ENCODE measurements around the gene NR3C1.
A peak's percentile ranks its signal among the peaks of the same experiment; 100 is the strongest.

- TF ChIP-seq, protein P1, sequence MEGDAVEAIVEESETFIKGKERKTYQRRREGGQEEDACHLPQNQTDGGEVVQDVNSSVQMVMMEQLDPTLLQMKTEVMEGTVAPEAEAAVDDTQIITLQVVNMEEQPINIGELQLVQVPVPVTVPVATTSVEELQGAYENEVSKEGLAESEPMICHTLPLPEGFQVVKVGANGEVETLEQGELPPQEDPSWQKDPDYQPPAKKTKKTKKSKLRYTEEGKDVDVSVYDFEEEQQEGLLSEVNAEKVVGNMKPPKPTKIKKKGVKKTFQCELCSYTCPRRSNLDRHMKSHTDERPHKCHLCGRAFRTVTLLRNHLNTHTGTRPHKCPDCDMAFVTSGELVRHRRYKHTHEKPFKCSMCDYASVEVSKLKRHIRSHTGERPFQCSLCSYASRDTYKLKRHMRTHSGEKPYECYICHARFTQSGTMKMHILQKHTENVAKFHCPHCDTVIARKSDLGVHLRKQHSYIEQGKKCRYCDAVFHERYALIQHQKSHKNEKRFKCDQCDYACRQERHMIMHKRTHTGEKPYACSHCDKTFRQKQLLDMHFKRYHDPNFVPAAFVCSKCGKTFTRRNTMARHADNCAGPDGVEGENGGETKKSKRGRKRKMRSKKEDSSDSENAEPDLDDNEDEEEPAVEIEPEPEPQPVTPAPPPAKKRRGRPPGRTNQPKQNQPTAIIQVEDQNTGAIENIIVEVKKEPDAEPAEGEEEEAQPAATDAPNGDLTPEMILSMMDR (conservative IDR thresholded peaks at IDR 0.05; ENCODE audit: low read depth, low read length), result no peak
- TF ChIP-seq RAD21 (IDR thresholded peaks at IDR 0.05; ENCODE audit: low read length) (no peak), CEBPB (IDR thresholded peaks at IDR 0.05; ENCODE audit: low read depth, low read length) (no peak), MAZ (IDR thresholded peaks at IDR 0.05; ENCODE audit: borderline replicate concordance, low read depth, low read length) (no peak), POLR2A (IDR thresholded peaks at IDR 0.05; ENCODE audit: low read depth, low read length) (no peak), MXI1 (IDR thresholded peaks at IDR 0.05; ENCODE audit: borderline replicate concordance, low read depth, low read length) (peak; percentile 75), MAFK (IDR thresholded peaks at IDR 0.05; ENCODE audit: low read depth, low read length) (no peak), ELK1 (IDR thresholded peaks at IDR 0.05; ENCODE audit: borderline replicate concordance, low read depth, low read length) (no peak), RFX5 (IDR thresholded peaks at IDR 0.05; ENCODE audit: low read depth, low read length) (no peak), BHLHE40 (IDR thresholded peaks at IDR 0.05; ENCODE audit: low read depth, low read length) (no peak), FOS (IDR thresholded peaks at IDR 0.05; ENCODE audit: low read depth, low read length) (no peak), RCOR1 (IDR thresholded peaks at IDR 0.05; ENCODE audit: insufficient replicate concordance, low read length) (no peak), SMC3 (IDR thresholded peaks at IDR 0.05; ENCODE audit: low read depth, low read length) (0 out of 2 replicates have a peak, but pooled peaks have one; percentile 6), USF2 (IDR thresholded peaks at IDR 0.05; ENCODE audit: low read depth, low read length) (no peak)
Measured at GRCh38 chr5:143402017-143402552, 1.4 kb downstream of the NR3C1 start.
